PC-3 (cell line): ENCODE results near the gene AOAH. TPM values are rescaled to one million over a fixed set of nuclear protein-coding genes. Genes with fewer than 3 reads are reported as not detected.

Experiments used
- ATAC-seq: fragments of 200-7000 bp; cut with Tn5 transposase; 2 replicates; pipeline ENCODE4 v1.9.1; 2020; ENCODE audit warnings: mild to moderate bottlenecking, moderate library complexity
- BruUV-seq: library from RNA; stranded (reverse); fragments of 400-500 nt; replicated peaks from 2 replicates; lab custom pipeline; 2021; lab: Mats Ljungman, UMichigan
- CTCF ChIA-PET: fragments of 300-600 bp; sonication (Branson Sonifier 250); formaldehyde crosslinking; loops from one replicate; lab custom pipeline; 2022; ENCODE audit warnings: antibody characterized with exemption; lab: Charles Lee
- POLR2A ChIA-PET: fragments of 300-600 bp; sonication (Branson Sonifier 250); formaldehyde crosslinking; loops from one replicate; lab custom pipeline; 2022; ENCODE audit warnings: antibody characterized with exemption; ENCODE audit not compliant: unreplicated experiment; lab: Charles Lee
- DNase-seq: peaks from one replicate; pipeline ENCODE4 v3.0.0-alpha.2; 2015
- H2AFZ ChIP-seq: fragments of 300-600 bp; sonication (generic); 2 replicates; pipeline ENCODE4 v1.6.0; 2016; ENCODE audit warnings: antibody characterized with exemption, low read length
- H3F3A ChIP-seq: fragments of 300-600 bp; sonication (generic); one replicate; pipeline ENCODE4 v1.6.0; 2017; ENCODE audit warnings: antibody characterized with exemption, low read length, control low read depth, mild to moderate bottlenecking; ENCODE audit not compliant: unreplicated experiment
- H3K27ac ChIP-seq: fragments of 300-600 bp; sonication (generic); 2 replicates; pipeline ENCODE4 v1.5.1; 2016; ENCODE audit warnings: mild to moderate bottlenecking, low read length
- H3K27me3 ChIP-seq: fragments of 300-600 bp; sonication (generic); 2 replicates; pipeline ENCODE4 v1.6.1; 2016; ENCODE audit warnings: low read length, mixed read lengths
- H3K36me3 ChIP-seq: fragments of 300-600 bp; sonication (generic); 2 replicates; pipeline ENCODE4 v1.6.1; 2016; ENCODE audit warnings: low read depth, mixed run types, low read length, mixed read lengths
- H3K4me1 ChIP-seq: fragments of 300-600 bp; sonication (generic); 2 replicates; pipeline ENCODE4 v1.5.1; 2016; ENCODE audit warnings: low read length; ENCODE audit not compliant: insufficient read depth
- H3K4me2 ChIP-seq: fragments of 300-600 bp; sonication (generic); 2 replicates; pipeline ENCODE4 v1.6.0; 2016; ENCODE audit warnings: low read length
- H3K4me3 ChIP-seq: fragments of 300-600 bp; sonication (generic); 2 replicates; pipeline ENCODE4 v1.5.1; 2016; ENCODE audit warnings: mild to moderate bottlenecking, low read length, mixed read lengths
- H3K79me2 ChIP-seq: fragments of 300-600 bp; sonication (generic); 2 replicates; pipeline ENCODE4 v1.6.1; 2017; ENCODE audit warnings: low read length, mixed read lengths
- H3K9ac ChIP-seq: fragments of 300-600 bp; sonication (generic); 2 replicates; pipeline ENCODE4 v1.6.0; 2016; ENCODE audit warnings: mild to moderate bottlenecking, low read length
- H3K9me2 ChIP-seq: fragments of 300-600 bp; sonication (generic); replicated peaks from 2 replicates; pipeline ENCODE4 v1.6.1; 2016; ENCODE audit warnings: mixed run types, low read length, mixed read lengths
- H3K9me3 ChIP-seq: fragments of 300-600 bp; sonication (generic); 2 replicates; pipeline ENCODE4 v1.6.1; 2016; ENCODE audit warnings: low read length, mixed read lengths
- H4K20me1 ChIP-seq: fragments of 300-600 bp; sonication (generic); 2 replicates; pipeline ENCODE4 v1.6.1; 2016; ENCODE audit warnings: low read length, mixed read lengths
- EZH2 ChIP-seq: fragments of 300-600 bp; sonication (generic); IDR thresholded peaks from one replicate; pipeline ENCODE4 v1.6.1; 2017; ENCODE audit warnings: antibody characterized with exemption, mild to moderate bottlenecking, low read length; ENCODE audit not compliant: unreplicated experiment
- EZH2phosphoT487 ChIP-seq: fragments of 300-600 bp; sonication (generic); IDR thresholded peaks from 2 replicates; pipeline ENCODE4 v1.6.1; 2018; ENCODE audit warnings: mild to moderate bottlenecking, antibody characterized with exemption, low read length, borderline replicate concordance
- intact Hi-C: fragments of 100-400 bp; cut with micrococcal nuclease; formaldehyde crosslinking; loops from 2 replicates; pipeline ENCODE4 v1.9.0; 2023
- total RNA-seq: library from RNA; depleted of rRNA; stranded (reverse); fragments of >200 nt; gene quantifications from 2 replicates; pipeline ENCODE4 v1.2.3, GENCODE V29; 2014
- TF ChIP-seq, protein P1 (sequence below): fragments of 300-600 bp; sonication (generic); conservative IDR thresholded peaks from 2 replicates; pipeline ENCODE4 v1.5.1; 2017; ENCODE audit warnings: antibody characterized with exemption, low read depth, mild to moderate bottlenecking, low read length

The AOAH gene
- total RNA-seq, 1 experiment from 2014 or later: not detected

DNA sequence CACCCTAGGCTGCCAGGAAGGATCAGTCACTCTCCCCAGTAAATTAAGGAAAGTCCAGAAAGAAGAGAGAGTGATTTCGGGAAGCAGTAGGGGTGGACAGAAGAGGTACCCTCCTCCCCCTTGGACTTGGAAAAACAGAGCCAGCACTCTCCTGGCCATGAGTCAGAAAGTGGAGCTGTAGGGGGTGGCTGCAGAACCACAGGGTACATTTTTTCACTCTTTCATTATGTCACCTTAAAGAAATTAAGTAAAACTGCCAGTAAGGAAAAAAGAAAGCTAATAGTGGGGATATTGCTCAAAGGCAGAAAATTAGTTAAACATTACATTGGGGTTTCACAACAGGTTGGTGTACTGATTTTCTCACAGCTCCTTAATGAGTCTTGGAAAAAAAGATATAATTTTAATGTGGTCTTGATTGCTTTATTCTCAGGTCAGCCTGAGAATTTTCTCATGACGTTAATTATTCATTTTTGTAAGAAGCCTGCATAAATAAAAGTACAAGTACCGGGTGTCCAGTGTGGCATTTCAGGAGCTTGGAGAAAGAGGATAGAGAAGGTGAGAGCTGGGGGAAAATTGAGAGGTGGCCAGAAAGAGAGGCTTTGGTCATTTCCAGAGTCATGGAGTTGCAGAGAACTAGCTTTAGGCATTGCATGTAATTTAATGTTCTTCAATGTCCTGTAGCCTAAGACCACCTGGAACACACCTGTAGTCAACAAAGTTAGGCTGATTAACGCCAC is 23.2 kb upstream of the AOAH start:
- no peak overlapping the region for H2AFZ ChIP-seq
- no peak overlapping the region for H3K9ac ChIP-seq
- ChIA-PET CTCF (no interaction called here), POLR2A (no interaction called here)
- H3K4me2 ChIP-seq: no peak overlapping the region
- no peaks in the 10 kb centered on the region for H4K20me1 ChIP-seq
- no peaks in the 10 kb centered on the region for H3F3A ChIP-seq
- TF ChIP-seq, protein P1, sequence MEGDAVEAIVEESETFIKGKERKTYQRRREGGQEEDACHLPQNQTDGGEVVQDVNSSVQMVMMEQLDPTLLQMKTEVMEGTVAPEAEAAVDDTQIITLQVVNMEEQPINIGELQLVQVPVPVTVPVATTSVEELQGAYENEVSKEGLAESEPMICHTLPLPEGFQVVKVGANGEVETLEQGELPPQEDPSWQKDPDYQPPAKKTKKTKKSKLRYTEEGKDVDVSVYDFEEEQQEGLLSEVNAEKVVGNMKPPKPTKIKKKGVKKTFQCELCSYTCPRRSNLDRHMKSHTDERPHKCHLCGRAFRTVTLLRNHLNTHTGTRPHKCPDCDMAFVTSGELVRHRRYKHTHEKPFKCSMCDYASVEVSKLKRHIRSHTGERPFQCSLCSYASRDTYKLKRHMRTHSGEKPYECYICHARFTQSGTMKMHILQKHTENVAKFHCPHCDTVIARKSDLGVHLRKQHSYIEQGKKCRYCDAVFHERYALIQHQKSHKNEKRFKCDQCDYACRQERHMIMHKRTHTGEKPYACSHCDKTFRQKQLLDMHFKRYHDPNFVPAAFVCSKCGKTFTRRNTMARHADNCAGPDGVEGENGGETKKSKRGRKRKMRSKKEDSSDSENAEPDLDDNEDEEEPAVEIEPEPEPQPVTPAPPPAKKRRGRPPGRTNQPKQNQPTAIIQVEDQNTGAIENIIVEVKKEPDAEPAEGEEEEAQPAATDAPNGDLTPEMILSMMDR: no peak
- no peak for TF ChIP-seq EZH2phosphoT487
- no peak for TF ChIP-seq EZH2
- DNase-seq (no peak), ATAC-seq (no peak)
- H3K27ac ChIP-seq: no peak overlapping the region
- H3K9me2 ChIP-seq: no peaks in the 10 kb centered on the region
- H3K9me3 ChIP-seq: no peaks in the 10 kb centered on the region
- no peaks in the 10 kb centered on the region for H3K36me3 ChIP-seq
- peaks cover 44% of the 10 kb centered on the region for H3K27me3 ChIP-seq
- H3K4me3 ChIP-seq: no peak overlapping the region
- intact Hi-C loops: no loop called here
- no peaks in the 10 kb centered on the region for H3K79me2 ChIP-seq
- no TSS peak for BruUV-seq
- H3K4me1 ChIP-seq: no peaks in the 10 kb centered on the region

GRCh38 chr7:36746347-36746746 is 22.1 kb upstream of the AOAH start:
- no peaks in the 10 kb centered on the region for H3K9me3 ChIP-seq
- H3K27me3 ChIP-seq: peaks cover 53% of the 10 kb centered on the region
- H3K27ac ChIP-seq: no peak overlapping the region
- TF ChIP-seq EZH2phosphoT487 (no peak), EZH2 (no peak)
- TF ChIP-seq, protein P1: no peak
- ChIA-PET CTCF (no interaction called here), POLR2A (no interaction called here)
- ATAC-seq (no peak), DNase-seq (no peak)
- H3K9ac ChIP-seq: no peak overlapping the region
- no peaks in the 10 kb centered on the region for H3F3A ChIP-seq
- no peaks in the 10 kb centered on the region for H3K4me1 ChIP-seq
- BruUV-seq: no TSS peak
- intact Hi-C loops: no loop called here
- no peak overlapping the region for H2AFZ ChIP-seq
- no peaks in the 10 kb centered on the region for H3K9me2 ChIP-seq
- H4K20me1 ChIP-seq: no peaks in the 10 kb centered on the region
- H3K79me2 ChIP-seq: no peaks in the 10 kb centered on the region
- no peaks in the 10 kb centered on the region for H3K36me3 ChIP-seq
- no peak overlapping the region for H3K4me2 ChIP-seq
- H3K4me3 ChIP-seq: no peak overlapping the region
